Fibroblast of lung (primary cell): ENCODE data around the gene MAML2. TPM values are rescaled to one million over a fixed set of nuclear protein-coding genes. Genes with fewer than 3 reads are reported as not detected.

ENCODE experiments used
- DNase-seq, 2 donors: peaks; one replicate each; pipeline versions ENCODE4 v3.0.0 to v3.0.0-alpha.2; 2010; ENCODE audit warnings: low read depth in 2 of 2
- H2AFZ ChIP-seq: 2 replicates; pipeline ENCODE4 v1.5.1; 2012; ENCODE audit warnings: low read length, control low read depth, inconsistent platforms
- H3K27ac ChIP-seq: 2 replicates; pipeline ENCODE4 v1.5.1; 2011; ENCODE audit warnings: low read length, control low read depth; ENCODE audit not compliant: insufficient read depth
- H3K27me3 ChIP-seq: 2 replicates; pipeline ENCODE4 v1.5.1; 2011; ENCODE audit warnings: mild to moderate bottlenecking, low read length; ENCODE audit not compliant: control insufficient read depth, insufficient read depth
- H3K36me3 ChIP-seq: 2 replicates; pipeline ENCODE4 v1.5.1; 2011; ENCODE audit warnings: low read length; ENCODE audit not compliant: control insufficient read depth, insufficient read depth
- H3K4me1 ChIP-seq: 2 replicates; pipeline ENCODE4 v1.5.1; 2011; ENCODE audit warnings: low read length; ENCODE audit not compliant: control insufficient read depth, insufficient read depth; ENCODE audit errors: extremely low read depth
- H3K4me2 ChIP-seq: 2 replicates; pipeline ENCODE4 v1.5.1; 2011; ENCODE audit warnings: low read length, control low read depth; ENCODE audit not compliant: insufficient read depth; ENCODE audit errors: extremely low read depth
- H3K4me3 ChIP-seq, 4 experiments: fragments of 200-600 bp in 1 of 4; sonication (generic) in 1 of 4; replicated peaks in 1 of 4; 2 replicates each; pipeline ENCODE4 v1.5.1; 2011 to 2016; ENCODE audit warnings: low read length in 4 of 4, low read depth in 3 of 4, mild to moderate bottlenecking in 3 of 4, control low read depth in 2 of 4, inconsistent platforms in 1 of 4, mixed read lengths in 1 of 4; ENCODE audit not compliant: insufficient read depth in 1 of 4; ENCODE audit errors: control extremely low read depth in 1 of 4
- H3K79me2 ChIP-seq: 2 replicates; pipeline ENCODE4 v1.5.1; 2012; ENCODE audit warnings: mild to moderate bottlenecking, low read length, inconsistent platforms; ENCODE audit not compliant: control insufficient read depth, insufficient read depth
- H3K9ac ChIP-seq: 2 replicates; pipeline ENCODE4 v1.5.1; 2011; ENCODE audit warnings: mild to moderate bottlenecking, low read length, control low read depth; ENCODE audit not compliant: insufficient read depth
- H3K9me3 ChIP-seq: 2 replicates; pipeline ENCODE4 v1.5.1; 2012; ENCODE audit warnings: low read depth, low read length; ENCODE audit not compliant: control insufficient read depth, insufficient read depth
- H4K20me1 ChIP-seq: 2 replicates; pipeline ENCODE4 v1.5.1; 2011; ENCODE audit warnings: low read length; ENCODE audit not compliant: control insufficient read depth, insufficient read depth; ENCODE audit errors: extremely low read depth
- CTCF ChIP-seq, 2 donors: IDR thresholded peaks in 1 of 2; conservative IDR thresholded peaks in 1 of 2; 1 replicate in 1 of 2; 2 replicates in 1 of 2; pipeline ENCODE4 v1.5.1; 2011 to 2012; ENCODE audit warnings: low read length in 2 of 2, control low read depth in 1 of 2, inconsistent platforms in 1 of 2, low read depth in 1 of 2, mild to moderate bottlenecking in 1 of 2
- EZH2 ChIP-seq: IDR thresholded peaks from 2 replicates; pipeline ENCODE4 v1.5.1; 2012; ENCODE audit warnings: low read length, control low read depth, mild to moderate bottlenecking; ENCODE audit errors: missing control alignments
- polyA plus RNA-seq, 2 donors: library from polyadenylated mRNA; depleted of rRNA in 1 of 2; stranded (reverse) in 1 of 2; unstranded in 1 of 2; fragments of >200 nt; gene quantifications; 2 replicates each; pipeline ENCODE4 v1.2.1, GENCODE V29; 2011 to 2012; ENCODE audit warnings: missing spikeins in 1 of 2
- total RNA-seq: library from RNA; depleted of rRNA; stranded (reverse); fragments of >200 nt; gene quantifications from 2 replicates; pipeline ENCODE4 v1.2.1, GENCODE V29; 2014

MAML2 gene
- total and polyA plus RNA-seq, 2 donors (not counting 1 experiment from before 2014, with no cell fraction given): 13.0 to 19.0 TPM

DNA sequence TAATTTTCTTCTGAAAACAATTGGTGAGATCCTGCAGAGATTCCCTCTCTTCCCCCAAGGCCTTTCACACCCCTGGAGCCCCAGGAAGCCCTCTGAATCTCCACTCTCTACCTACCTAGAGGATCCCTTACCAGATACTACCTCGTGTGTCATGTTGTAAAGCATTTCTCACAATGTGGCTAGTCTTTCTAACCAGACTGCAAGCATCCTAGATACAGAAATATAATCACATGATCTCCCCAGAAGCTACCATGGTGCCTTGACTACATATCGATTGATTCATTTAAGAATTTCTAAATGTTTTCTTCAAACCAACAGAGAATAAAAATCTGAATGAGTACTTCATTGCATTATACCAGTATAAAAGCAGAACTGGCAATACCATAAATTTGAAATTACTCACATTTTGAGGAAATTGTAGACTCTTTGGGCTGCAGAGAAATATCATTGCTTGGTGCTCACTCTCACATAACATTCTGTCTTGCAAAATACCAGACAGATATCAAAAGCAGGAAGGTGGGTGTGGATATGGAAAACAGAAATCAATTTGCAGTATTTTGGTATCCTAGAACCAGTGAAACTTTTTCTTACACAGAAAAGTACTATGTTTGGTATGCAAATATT, 113.5 kb downstream of the MAML2 start:
- peaks cover 14% of the 10 kb centered on the region for H3K4me1 ChIP-seq
- no peak for TF ChIP-seq EZH2
- TF ChIP-seq CTCF (conservative IDR thresholded peaks at IDR 0.05 in 1 of 2, IDR thresholded peaks at IDR 0.05 in 1 of 2; ENCODE audit: low read depth in 1 of 2, low read length in 2 of 2): no peak
- H4K20me1 ChIP-seq: no peaks in the 10 kb centered on the region
- no peak overlapping the region for H3K4me3 ChIP-seq
- DNase-seq: no peak
- H3K9ac ChIP-seq: no peak overlapping the region
- no peaks in the 10 kb centered on the region for H3K27me3 ChIP-seq
- peak overlapping the region; percentile 77 for H3K27ac ChIP-seq
- H2AFZ ChIP-seq: no peak overlapping the region
- H3K36me3 ChIP-seq: no peaks in the 10 kb centered on the region
- no peaks in the 10 kb centered on the region for H3K9me3 ChIP-seq
- peaks cover 14% of the 10 kb centered on the region for H3K79me2 ChIP-seq
- no peak overlapping the region for H3K4me2 ChIP-seq

GRCh38 chr11:96228910-96229309, 114.1 kb downstream of the MAML2 start:
- Histone ChIP-seq H3K79me2 (peaks cover 12% of the 10 kb centered on the region), H3K36me3 (no peaks in the 10 kb centered on the region), H3K4me1 (peaks cover 14% of the 10 kb centered on the region), H4K20me1 (no peaks in the 10 kb centered on the region), H3K27ac (peak overlapping the region; percentile 77), H2AFZ (no peak overlapping the region), H3K4me2 (peak overlapping the region; percentile 68), H3K27me3 (no peaks in the 10 kb centered on the region), H3K9ac (no peak overlapping the region), H3K9me3 (no peaks in the 10 kb centered on the region), H3K4me3 (no peak overlapping the region)
- DNase-seq: peak in 1 of 2 donors; percentile 86
- TF ChIP-seq EZH2 (no peak), CTCF (conservative IDR thresholded peaks at IDR 0.05 in 1 of 2, IDR thresholded peaks at IDR 0.05 in 1 of 2; ENCODE audit: low read depth in 1 of 2, low read length in 2 of 2) (no peak)

GRCh38 chr11:96228473-96228891, 114.5 kb downstream of the MAML2 start:
- peaks cover 14% of the 10 kb centered on the region for H3K4me1 ChIP-seq
- H3K27me3 ChIP-seq: no peaks in the 10 kb centered on the region
- peak overlapping the region; percentile 56 for H2AFZ ChIP-seq
- no peak overlapping the region for H3K4me3 ChIP-seq
- peak overlapping the region; percentile 77 for H3K27ac ChIP-seq
- peak; percentile 93 to 97 for DNase-seq
- no peak overlapping the region for H3K9ac ChIP-seq
- peak overlapping the region; percentile 68 for H3K4me2 ChIP-seq
- H3K36me3 ChIP-seq: no peaks in the 10 kb centered on the region
- H4K20me1 ChIP-seq: no peaks in the 10 kb centered on the region
- TF ChIP-seq CTCF (conservative IDR thresholded peaks at IDR 0.05 in 1 of 2, IDR thresholded peaks at IDR 0.05 in 1 of 2; ENCODE audit: low read depth in 1 of 2, low read length in 2 of 2): no peak
- no peak for TF ChIP-seq EZH2
- peaks cover 10% of the 10 kb centered on the region for H3K79me2 ChIP-seq
- H3K9me3 ChIP-seq: no peaks in the 10 kb centered on the region
